GM12878 (cell line): Measurements from ENCODE around the gene ACYP2.

Experiments used
- ASH2L ChIP-seq: fragments of 300-600, 200-600 bp; sonication (generic); IDR thresholded peaks from 2 replicates; pipeline ENCODE4 v1.6.1; 2017; ENCODE audit warnings: low read depth, mild to moderate bottlenecking, borderline replicate concordance
- NR2F1 ChIP-seq: fragments of 450-650 bp; conservative IDR thresholded peaks from 2 replicates; pipeline ENCODE4 v1.6.1; 2017; ENCODE audit warnings: mild to moderate bottlenecking
- POLR2A ChIP-seq: IDR thresholded peaks from 2 replicates; pipeline ENCODE4 v1.6.1; 2011; ENCODE audit warnings: low read depth, mild to moderate bottlenecking, low read length
- TF ChIP-seq, protein P1 (sequence below): IDR thresholded peaks from 2 replicates; pipeline ENCODE4 v1.6.1; 2011; ENCODE audit warnings: low read depth, mild to moderate bottlenecking, low read length, moderate library complexity, borderline replicate concordance; ENCODE audit errors: extremely low read depth

DNA sequence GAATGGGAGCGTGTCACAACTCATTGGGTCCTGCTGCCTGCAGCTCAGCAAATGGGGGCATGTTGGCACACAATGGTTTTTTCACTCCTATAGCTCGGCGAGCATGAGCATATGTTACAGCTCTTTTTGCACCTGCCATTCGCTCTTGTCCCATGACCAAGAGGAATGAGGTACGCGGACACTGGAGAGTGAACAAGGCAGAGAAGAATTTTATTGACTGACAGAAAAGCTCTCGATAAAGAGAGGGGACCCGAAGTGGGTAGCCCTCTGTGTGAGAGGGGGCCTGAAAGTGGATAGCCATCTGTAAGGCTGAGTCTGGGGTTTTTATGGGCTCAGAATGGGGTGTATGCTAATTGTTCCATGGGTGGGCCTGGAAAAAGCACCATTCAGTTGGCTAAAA lies 5.5 kb downstream of the ACYP2 start:
- TF ChIP-seq ASH2L (no peak), POLR2A (no peak), NR2F1 (no peak)
- TF ChIP-seq, protein P1, sequence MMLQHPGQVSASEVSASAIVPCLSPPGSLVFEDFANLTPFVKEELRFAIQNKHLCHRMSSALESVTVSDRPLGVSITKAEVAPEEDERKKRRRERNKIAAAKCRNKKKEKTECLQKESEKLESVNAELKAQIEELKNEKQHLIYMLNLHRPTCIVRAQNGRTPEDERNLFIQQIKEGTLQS: no peak
